AG09309 (cell line): ENCODE results near the gene VTN.
A peak's percentile ranks its signal among the peaks of the same experiment; 100 is the strongest.

Experiments used
- DNase-seq: peaks from one replicate; pipeline ENCODE4 v3.0.0-alpha.2; 2010; ENCODE audit warnings: low read depth
- H3K4me3 ChIP-seq: 2 replicates; pipeline ENCODE4 v1.5.1; 2011; ENCODE audit warnings: mild to moderate bottlenecking, low read depth, low read length, moderate library complexity; ENCODE audit not compliant: control insufficient read depth
- TF ChIP-seq, protein P1 (sequence below): IDR thresholded peaks from 2 replicates; pipeline ENCODE4 v1.5.1; 2011; ENCODE audit warnings: mild to moderate bottlenecking, low read depth, low read length, inconsistent platforms; ENCODE audit not compliant: insufficient read depth, control insufficient read depth; ENCODE audit errors: missing control alignments

VTN gene

DNA sequence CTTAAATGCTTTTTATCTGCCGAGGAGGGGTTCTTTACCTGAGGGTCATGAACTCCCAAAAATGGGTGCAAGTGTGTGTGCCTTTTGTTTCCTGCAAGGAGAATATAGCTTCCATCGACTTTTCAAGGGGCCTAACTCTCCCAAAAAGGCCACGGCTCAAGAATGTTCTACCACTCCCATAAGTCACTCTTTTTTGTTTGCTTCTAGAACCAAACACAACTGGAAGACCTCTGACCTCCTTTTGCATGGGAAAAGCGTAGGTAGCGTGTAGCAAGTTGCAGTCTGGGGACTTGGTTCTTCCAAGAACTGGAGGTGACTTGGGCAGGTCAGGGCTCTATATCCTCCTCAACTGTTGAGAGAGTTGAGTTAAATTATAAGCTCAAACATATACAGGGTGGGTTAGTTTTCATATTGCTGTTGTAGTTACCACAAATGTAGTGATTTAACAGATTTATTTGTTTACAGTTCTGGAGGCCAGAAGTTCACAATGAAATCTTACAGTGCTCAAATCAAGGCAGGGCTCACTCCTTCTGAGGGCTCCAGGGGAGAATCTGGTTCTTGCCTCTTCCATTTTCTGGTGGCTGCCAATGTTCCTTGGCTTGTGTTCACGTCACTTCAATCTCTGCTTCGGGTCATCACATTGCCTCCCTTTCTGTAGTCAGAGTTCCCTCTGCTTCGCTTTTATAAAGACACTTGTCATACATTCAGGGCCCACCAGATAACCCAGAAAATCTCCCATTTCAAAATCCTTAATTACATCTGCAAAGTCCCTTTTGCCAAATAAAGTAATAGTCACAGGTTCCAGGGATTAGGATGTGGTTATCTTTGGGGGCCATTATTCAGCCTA is 49.7 kb downstream of the VTN start:
- TF ChIP-seq, protein P1, sequence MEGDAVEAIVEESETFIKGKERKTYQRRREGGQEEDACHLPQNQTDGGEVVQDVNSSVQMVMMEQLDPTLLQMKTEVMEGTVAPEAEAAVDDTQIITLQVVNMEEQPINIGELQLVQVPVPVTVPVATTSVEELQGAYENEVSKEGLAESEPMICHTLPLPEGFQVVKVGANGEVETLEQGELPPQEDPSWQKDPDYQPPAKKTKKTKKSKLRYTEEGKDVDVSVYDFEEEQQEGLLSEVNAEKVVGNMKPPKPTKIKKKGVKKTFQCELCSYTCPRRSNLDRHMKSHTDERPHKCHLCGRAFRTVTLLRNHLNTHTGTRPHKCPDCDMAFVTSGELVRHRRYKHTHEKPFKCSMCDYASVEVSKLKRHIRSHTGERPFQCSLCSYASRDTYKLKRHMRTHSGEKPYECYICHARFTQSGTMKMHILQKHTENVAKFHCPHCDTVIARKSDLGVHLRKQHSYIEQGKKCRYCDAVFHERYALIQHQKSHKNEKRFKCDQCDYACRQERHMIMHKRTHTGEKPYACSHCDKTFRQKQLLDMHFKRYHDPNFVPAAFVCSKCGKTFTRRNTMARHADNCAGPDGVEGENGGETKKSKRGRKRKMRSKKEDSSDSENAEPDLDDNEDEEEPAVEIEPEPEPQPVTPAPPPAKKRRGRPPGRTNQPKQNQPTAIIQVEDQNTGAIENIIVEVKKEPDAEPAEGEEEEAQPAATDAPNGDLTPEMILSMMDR: no peak
- no peak for DNase-seq
- no peak overlapping the region for H3K4me3 ChIP-seq

DNA sequence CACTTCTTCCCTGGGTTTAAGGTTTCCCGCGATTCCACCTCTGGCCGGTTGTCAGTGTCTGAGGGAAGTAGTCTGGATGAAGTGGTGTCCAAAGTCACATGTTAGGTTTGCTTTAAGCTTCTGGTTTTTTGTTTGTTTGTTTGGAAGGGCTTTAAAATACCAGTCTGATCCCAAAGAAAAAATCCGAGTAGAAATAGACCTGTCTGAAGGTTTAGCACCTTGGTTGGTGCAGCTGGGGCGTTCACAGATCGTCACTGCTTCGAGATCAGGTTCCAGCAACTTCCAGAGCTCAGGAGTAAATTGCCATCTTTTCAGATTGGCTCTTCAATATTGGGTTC is 50.5 kb downstream of the VTN start:
- TF ChIP-seq, protein P1: no peak
- H3K4me3 ChIP-seq: peak overlapping the region; percentile 64
- no peak for DNase-seq

DNA sequence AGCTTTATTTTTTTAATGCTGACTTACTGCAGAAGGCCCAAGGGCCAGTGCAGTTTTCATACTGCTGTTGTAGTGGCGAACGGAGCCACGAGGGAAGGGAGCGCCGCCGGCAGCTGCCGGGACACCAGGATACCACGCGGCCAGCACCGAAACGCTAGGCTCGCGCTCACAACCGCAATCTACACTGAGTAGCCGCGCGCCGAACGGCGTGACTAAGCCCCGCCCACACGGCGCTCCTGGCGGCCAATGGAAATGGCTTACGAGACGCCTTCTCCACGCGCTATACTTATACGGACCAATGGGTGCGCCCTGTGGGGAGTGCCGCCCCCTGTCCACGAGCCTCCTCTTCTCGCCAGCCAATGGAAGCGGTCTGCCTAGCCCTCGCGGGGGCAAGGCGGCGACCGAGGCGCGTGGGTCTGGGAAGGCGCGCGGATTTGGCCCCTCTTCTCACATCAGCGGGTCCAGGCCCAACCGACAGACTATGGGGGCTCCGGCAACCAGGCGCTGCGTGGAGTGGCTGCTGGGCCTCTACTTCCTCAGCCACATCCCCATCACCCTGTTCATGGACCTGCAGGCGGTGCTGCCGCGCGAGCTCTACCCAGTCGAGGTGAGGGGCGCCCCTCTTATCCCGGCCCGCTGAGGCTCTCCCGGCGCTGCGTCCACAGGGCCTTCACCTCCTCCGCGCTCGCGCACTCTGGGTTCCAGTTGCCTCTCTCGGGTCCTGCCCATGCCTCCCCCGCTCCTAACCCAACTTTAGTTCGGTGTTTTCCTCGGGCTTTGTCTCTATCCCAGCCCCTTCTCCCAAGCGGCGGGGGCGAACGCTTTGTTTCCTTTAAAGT is 51.1 kb downstream of the VTN start, which contains the start of gene TMEM97:
TMEM97 (plus strand) TSS at position 442 of the 839 bp plus-strand sequence; CDS start at position 482, 40 bp downstream.
- peak within 1 kb of the TSS; percentile 64 for H3K4me3 ChIP-seq
- TF ChIP-seq, protein P1: no peak
- peak; percentile 84 for DNase-seq

DNA sequence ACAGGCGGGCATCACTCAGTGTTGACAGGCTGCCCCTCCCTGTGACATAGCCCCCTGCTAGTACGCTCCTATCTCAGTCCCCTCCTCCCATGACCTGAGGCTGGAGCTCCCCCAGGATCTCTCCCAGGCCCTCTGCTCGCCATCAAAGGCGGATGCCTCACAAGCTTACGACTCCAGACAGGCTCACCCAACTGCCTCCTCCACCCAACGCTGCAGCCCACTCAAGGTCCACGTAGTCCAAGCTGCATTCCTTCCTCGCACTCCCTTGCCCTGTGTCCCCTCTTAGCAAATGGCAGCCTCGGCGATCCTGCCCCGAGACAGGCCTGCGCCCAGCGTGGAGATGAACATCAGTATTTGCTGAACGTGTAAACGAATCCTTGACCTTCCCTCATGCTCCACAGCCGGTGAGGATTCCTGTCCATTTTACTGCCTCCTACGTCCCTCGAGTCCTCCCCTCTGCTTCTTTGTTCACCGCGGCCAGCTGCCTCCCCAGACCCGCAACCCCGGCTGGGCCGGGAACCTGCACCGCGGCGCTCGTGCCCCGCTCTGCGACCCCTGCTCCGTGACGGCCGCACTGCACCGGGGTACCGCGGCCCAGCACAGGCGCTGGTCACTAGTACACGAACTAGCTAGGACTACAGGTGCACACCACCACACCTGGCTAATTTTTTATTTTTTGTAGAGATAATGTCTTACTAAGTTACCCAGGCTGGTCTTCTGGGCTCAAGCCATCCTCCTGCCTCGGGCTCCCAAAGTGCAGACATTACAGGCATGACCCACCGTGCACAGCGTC is 51.9 kb downstream of the VTN start:
- DNase-seq: no peak
- TF ChIP-seq, protein P1: no peak
- peak overlapping the region; percentile 64 for H3K4me3 ChIP-seq
